H1 (cell line): Measurements from ENCODE around the gene VEGFD. TPM values are rescaled to one million over a fixed set of nuclear protein-coding genes. Genes with fewer than 3 reads are reported as not detected.

Experiments used
- NANOG ChIP-seq: IDR thresholded peaks from 2 replicates; pipeline ENCODE4 v1.6.1; 2011; ENCODE audit warnings: low read length, low read depth, mild to moderate bottlenecking, inconsistent platforms; ENCODE audit not compliant: insufficient read depth, poor library complexity, severe bottlenecking
- polyA plus RNA-seq, 7 experiments: library from polyadenylated mRNA; depleted of rRNA in 3 of 7; stranded (reverse) in 5 of 7; unstranded in 2 of 7; fragments of >200 nt in 5 of 7; fragments of 200-250 nt in 2 of 7; gene quantifications; 1 replicate in 5 of 7; 2 replicates in 1 of 7; 4 replicates in 1 of 7; pipeline versions ENCODE4 v1.2.1 to v1.2.3, GENCODE V29; 2011 to 2013; ENCODE audit warnings: missing spikeins in 2 of 7, mixed read lengths in 2 of 7
- total RNA-seq: library from RNA; stranded (reverse); fragmentation: NEBNext Ultra II Directional; extraction: Animal tissue kit (Norgen Biotek cat#: 25700); gene quantifications from 2 replicates; pipeline ENCODE4 v1.2.1, GENCODE V29; 2021
- TF ChIP-seq, protein P1 (sequence below): fragments of 300-600 bp; sonication (generic); IDR thresholded peaks from 2 replicates; pipeline ENCODE4 v1.7.1; 2012; ENCODE audit warnings: low read length, moderate library complexity, mild to moderate bottlenecking, inconsistent platforms; ENCODE audit not compliant: insufficient replicate concordance
- TF ChIP-seq, protein P2 (sequence below): IDR thresholded peaks from 2 replicates; pipeline ENCODE4 v1.6.1; 2012; ENCODE audit warnings: inconsistent platforms

VEGFD gene
- total and polyA plus RNA-seq, 2 of the 8 experiments (the other 6 are each of a cell fraction or from before 2014, with no cell fraction given) = 0.06 TPM; not detected in 1

DNA sequence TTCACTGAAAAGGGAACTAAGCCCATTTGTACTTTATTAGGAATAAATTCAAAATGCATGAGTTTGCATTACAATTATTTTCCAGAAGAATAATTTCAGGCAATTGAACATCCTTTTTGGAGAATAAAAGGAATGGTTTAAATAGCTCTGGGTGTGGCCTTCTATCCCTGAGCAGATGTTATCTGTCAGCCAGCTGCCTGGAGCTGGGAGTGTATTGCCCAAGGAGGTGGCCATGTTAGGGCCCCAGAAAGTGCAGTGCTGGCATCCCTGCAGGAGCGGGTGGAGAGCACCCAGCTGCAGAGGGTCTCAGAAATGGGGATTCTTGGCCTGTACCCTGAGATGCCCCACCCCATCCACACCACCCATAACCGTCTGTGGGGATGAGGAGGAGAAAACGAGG, 21.6 kb upstream of the VEGFD start (continued):
- TF ChIP-seq, protein P1, sequence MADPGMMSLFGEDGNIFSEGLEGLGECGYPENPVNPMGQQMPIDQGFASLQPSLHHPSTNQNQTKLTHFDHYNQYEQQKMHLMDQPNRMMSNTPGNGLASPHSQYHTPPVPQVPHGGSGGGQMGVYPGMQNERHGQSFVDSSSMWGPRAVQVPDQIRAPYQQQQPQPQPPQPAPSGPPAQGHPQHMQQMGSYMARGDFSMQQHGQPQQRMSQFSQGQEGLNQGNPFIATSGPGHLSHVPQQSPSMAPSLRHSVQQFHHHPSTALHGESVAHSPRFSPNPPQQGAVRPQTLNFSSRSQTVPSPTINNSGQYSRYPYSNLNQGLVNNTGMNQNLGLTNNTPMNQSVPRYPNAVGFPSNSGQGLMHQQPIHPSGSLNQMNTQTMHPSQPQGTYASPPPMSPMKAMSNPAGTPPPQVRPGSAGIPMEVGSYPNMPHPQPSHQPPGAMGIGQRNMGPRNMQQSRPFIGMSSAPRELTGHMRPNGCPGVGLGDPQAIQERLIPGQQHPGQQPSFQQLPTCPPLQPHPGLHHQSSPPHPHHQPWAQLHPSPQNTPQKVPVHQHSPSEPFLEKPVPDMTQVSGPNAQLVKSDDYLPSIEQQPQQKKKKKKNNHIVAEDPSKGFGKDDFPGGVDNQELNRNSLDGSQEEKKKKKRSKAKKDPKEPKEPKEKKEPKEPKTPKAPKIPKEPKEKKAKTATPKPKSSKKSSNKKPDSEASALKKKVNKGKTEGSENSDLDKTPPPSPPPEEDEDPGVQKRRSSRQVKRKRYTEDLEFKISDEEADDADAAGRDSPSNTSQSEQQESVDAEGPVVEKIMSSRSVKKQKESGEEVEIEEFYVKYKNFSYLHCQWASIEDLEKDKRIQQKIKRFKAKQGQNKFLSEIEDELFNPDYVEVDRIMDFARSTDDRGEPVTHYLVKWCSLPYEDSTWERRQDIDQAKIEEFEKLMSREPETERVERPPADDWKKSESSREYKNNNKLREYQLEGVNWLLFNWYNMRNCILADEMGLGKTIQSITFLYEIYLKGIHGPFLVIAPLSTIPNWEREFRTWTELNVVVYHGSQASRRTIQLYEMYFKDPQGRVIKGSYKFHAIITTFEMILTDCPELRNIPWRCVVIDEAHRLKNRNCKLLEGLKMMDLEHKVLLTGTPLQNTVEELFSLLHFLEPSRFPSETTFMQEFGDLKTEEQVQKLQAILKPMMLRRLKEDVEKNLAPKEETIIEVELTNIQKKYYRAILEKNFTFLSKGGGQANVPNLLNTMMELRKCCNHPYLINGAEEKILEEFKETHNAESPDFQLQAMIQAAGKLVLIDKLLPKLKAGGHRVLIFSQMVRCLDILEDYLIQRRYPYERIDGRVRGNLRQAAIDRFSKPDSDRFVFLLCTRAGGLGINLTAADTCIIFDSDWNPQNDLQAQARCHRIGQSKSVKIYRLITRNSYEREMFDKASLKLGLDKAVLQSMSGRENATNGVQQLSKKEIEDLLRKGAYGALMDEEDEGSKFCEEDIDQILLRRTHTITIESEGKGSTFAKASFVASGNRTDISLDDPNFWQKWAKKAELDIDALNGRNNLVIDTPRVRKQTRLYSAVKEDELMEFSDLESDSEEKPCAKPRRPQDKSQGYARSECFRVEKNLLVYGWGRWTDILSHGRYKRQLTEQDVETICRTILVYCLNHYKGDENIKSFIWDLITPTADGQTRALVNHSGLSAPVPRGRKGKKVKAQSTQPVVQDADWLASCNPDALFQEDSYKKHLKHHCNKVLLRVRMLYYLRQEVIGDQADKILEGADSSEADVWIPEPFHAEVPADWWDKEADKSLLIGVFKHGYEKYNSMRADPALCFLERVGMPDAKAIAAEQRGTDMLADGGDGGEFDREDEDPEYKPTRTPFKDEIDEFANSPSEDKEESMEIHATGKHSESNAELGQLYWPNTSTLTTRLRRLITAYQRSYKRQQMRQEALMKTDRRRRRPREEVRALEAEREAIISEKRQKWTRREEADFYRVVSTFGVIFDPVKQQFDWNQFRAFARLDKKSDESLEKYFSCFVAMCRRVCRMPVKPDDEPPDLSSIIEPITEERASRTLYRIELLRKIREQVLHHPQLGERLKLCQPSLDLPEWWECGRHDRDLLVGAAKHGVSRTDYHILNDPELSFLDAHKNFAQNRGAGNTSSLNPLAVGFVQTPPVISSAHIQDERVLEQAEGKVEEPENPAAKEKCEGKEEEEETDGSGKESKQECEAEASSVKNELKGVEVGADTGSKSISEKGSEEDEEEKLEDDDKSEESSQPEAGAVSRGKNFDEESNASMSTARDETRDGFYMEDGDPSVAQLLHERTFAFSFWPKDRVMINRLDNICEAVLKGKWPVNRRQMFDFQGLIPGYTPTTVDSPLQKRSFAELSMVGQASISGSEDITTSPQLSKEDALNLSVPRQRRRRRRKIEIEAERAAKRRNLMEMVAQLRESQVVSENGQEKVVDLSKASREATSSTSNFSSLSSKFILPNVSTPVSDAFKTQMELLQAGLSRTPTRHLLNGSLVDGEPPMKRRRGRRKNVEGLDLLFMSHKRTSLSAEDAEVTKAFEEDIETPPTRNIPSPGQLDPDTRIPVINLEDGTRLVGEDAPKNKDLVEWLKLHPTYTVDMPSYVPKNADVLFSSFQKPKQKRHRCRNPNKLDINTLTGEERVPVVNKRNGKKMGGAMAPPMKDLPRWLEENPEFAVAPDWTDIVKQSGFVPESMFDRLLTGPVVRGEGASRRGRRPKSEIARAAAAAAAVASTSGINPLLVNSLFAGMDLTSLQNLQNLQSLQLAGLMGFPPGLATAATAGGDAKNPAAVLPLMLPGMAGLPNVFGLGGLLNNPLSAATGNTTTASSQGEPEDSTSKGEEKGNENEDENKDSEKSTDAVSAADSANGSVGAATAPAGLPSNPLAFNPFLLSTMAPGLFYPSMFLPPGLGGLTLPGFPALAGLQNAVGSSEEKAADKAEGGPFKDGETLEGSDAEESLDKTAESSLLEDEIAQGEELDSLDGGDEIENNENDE = no peak
- TF ChIP-seq NANOG = no peak
- TF ChIP-seq, protein P2, sequence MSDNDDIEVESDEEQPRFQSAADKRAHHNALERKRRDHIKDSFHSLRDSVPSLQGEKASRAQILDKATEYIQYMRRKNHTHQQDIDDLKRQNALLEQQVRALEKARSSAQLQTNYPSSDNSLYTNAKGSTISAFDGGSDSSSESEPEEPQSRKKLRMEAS = no peak
